Natural killer cell (primary cell): ENCODE data around the gene ELAC2. TPM values are rescaled to one million over a fixed set of nuclear protein-coding genes. Genes with fewer than 3 reads are reported as not detected.

Experiments used
- ATAC-seq, 3 donors: fragments of 150-1000 bp in 2 of 3; fragments of 200-7000 bp in 1 of 3; cut with Tn5 transposase; 1 replicate in 1 of 3; 2 replicates in 2 of 3; pipeline ENCODE4 v1.10.0; 2021; ENCODE audit warnings: mild to moderate bottlenecking in 2 of 3, moderate library complexity in 2 of 3
- DNase-seq, 2 donors: peaks; one replicate each; pipeline versions ENCODE4 v3.0.0 to v3.0.0-alpha.2; 2013 to 2021; ENCODE audit warnings: mixed read lengths in 1 of 2
- H3K27ac ChIP-seq: one replicate; pipeline ENCODE4 v1.5.1; 2013; ENCODE audit warnings: mild to moderate bottlenecking, low read length
- H3K27me3 ChIP-seq: one replicate; pipeline ENCODE4 v1.6.1; 2013; ENCODE audit warnings: low read length; ENCODE audit not compliant: control insufficient read depth, insufficient read depth
- H3K36me3 ChIP-seq: one replicate; pipeline ENCODE4 v1.6.1; 2013; ENCODE audit warnings: low read length; ENCODE audit not compliant: control insufficient read depth, insufficient read depth
- H3K4me1 ChIP-seq: one replicate; pipeline ENCODE4 v1.6.1; 2013; ENCODE audit warnings: low read length; ENCODE audit not compliant: control insufficient read depth, insufficient read depth
- H3K4me3 ChIP-seq: one replicate; pipeline ENCODE4 v1.5.1; 2013; ENCODE audit warnings: low read length
- H3K9me3 ChIP-seq: one replicate; pipeline ENCODE4 v1.6.1; 2013; ENCODE audit warnings: low read length; ENCODE audit not compliant: control insufficient read depth, insufficient read depth
- H3K27ac Mint-ChIP-seq, 2 donors: one replicate each; pipeline ENCODE4 v1.8.0; 2022; ENCODE audit warnings: mild to moderate bottlenecking in 2 of 2, mixed read lengths in 2 of 2, moderate library complexity in 1 of 2
- H3K27me3 Mint-ChIP-seq, 2 donors: one replicate each; pipeline ENCODE4 v1.8.0; 2022; ENCODE audit warnings: low read depth in 2 of 2, mixed read lengths in 2 of 2
- H3K36me3 Mint-ChIP-seq: one replicate; pipeline ENCODE4 v1.8.0; 2022; ENCODE audit warnings: mixed read lengths
- H3K4me1 Mint-ChIP-seq, 2 donors: one replicate each; pipeline ENCODE4 v1.8.0; 2022; ENCODE audit warnings: mixed read lengths in 2 of 2
- H3K4me3 Mint-ChIP-seq: one replicate; pipeline ENCODE4 v1.8.0; 2022; ENCODE audit warnings: mild to moderate bottlenecking, moderate library complexity, mixed read lengths
- H3K9me3 Mint-ChIP-seq, 2 donors: one replicate each; pipeline ENCODE4 v1.8.0; 2022; ENCODE audit warnings: mixed read lengths in 2 of 2
- CTCF ChIP-seq: fragments of 200-600 bp; IDR thresholded peaks from one replicate; pipeline ENCODE4 v1.8.0; 2022; ENCODE audit warnings: antibody characterized with exemption
- WGBS: methylation state at CpG from one replicate; pipeline ENCODE4 v1.1.7; 2013; ENCODE audit warnings: missing lambda C conversion rate; ENCODE audit not compliant: insufficient coverage; 5-methylcytosine and 5-hydroxymethylcytosine counted together
- intact Hi-C: fragments of 100-400 bp; cut with micrococcal nuclease; formaldehyde crosslinking; loops from one replicate; pipeline ENCODE4 v1.14.2; 2022
- total RNA-seq, 4 donors: library from RNA; stranded (reverse); fragments of 120-200 nt in 1 of 4; gene quantifications; one replicate each; pipeline versions ENCODE4 v1.2.3 to v1.2.4, GENCODE V29; 2013 to 2022

ELAC2 gene
- total RNA-seq, 3 donors from 2014 or later (not counting 1 experiment from before 2014, with no cell fraction given) = 65.5 to 84.2 (median 83.4) TPM

GRCh38 chr17:13002761-13003453 lies 14.9 kb downstream of the ELAC2 start:
- Histone ChIP-seq H3K4me1 (no peaks in the 10 kb centered on the region), H3K36me3 (peaks cover 76% of the 10 kb centered on the region), H3K9me3 (no peaks in the 10 kb centered on the region), H3K4me3 (no peak overlapping the region), H3K27me3 (no peaks in the 10 kb centered on the region), H3K27ac (no peak overlapping the region)
- WGBS = 61% methylated on average over 13 of the region's 15 CpGs
- DNase-seq (peak; percentile 39 to 72), ATAC-seq (peak; percentile 46 to 67 (median 61))
- Mint-ChIP-seq H3K9me3 (no peaks in the 10 kb centered on the region), H3K4me3 (no peak overlapping the region), H3K27me3 (no peaks in the 10 kb centered on the region), H3K4me1 (peaks cover 4 to 7% of the 10 kb centered on the region in 2 donors), H3K27ac (no peak overlapping the region), H3K36me3 (peaks cover 18% of the 10 kb centered on the region)
- intact Hi-C loops = loop anchor here (5.0 kb wide), 1 partner anchor 746 kb away; no protein-coding TSS in a partner anchor
- TF ChIP-seq CTCF = peak; percentile 80

GRCh38 chr17:13001991-13002615 lies 15.7 kb downstream of the ELAC2 start:
- H3K36me3 Mint-ChIP-seq = peaks cover 25% of the 10 kb centered on the region
- intact Hi-C loops = loop anchor here (5.0 kb wide), 1 partner anchor 745 kb away; no protein-coding TSS in a partner anchor
- H3K4me3 ChIP-seq = no peak overlapping the region
- no peaks in the 10 kb centered on the region for H3K4me1 ChIP-seq
- H3K27me3 ChIP-seq = no peaks in the 10 kb centered on the region
- peaks cover 4 to 7% of the 10 kb centered on the region in 2 donors for H3K4me1 Mint-ChIP-seq
- no peaks in the 10 kb centered on the region for H3K27me3 Mint-ChIP-seq
- no peak overlapping the region for H3K27ac Mint-ChIP-seq
- H3K9me3 ChIP-seq = no peaks in the 10 kb centered on the region
- no peaks in the 10 kb centered on the region for H3K9me3 Mint-ChIP-seq
- no peak for TF ChIP-seq CTCF
- ATAC-seq (no peak), DNase-seq (no peak)
- H3K4me3 Mint-ChIP-seq = no peak overlapping the region
- 96% methylated on average over 15 of the region's 15 CpGs for WGBS
- peaks cover 80% of the 10 kb centered on the region for H3K36me3 ChIP-seq
- H3K27ac ChIP-seq = no peak overlapping the region

- no peak for DNase-seq
- Mint-ChIP-seq H3K9me3 (no peaks in the 10 kb centered on the region), H3K27me3 (no peaks in the 10 kb centered on the region), H3K4me1 (peaks cover 4 to 7% of the 10 kb centered on the region in 2 donors), H3K36me3 (peaks cover 25% of the 10 kb centered on the region), H3K27ac (no peak overlapping the region), H3K4me3 (no peak overlapping the region)
- Histone ChIP-seq H3K36me3 (peaks cover 90% of the 10 kb centered on the region), H3K9me3 (no peaks in the 10 kb centered on the region), H3K27ac (no peak overlapping the region), H3K4me3 (no peak overlapping the region), H3K4me1 (no peaks in the 10 kb centered on the region), H3K27me3 (no peaks in the 10 kb centered on the region)
- intact Hi-C loops = loop anchor here (5.0 kb wide), 1 partner anchor 743 kb away; no protein-coding TSS in a partner anchor
- WGBS = 97% methylated on average over 8 of the region's 8 CpGs
- no peak for ATAC-seq
- no peak for TF ChIP-seq CTCF
Observed at GRCh38 chr17:13000561-13000960, 17.3 kb downstream of the ELAC2 start.
